GM18858 (cell line): Measurements from ENCODE around the gene KAT2B.
"Not testable (repeated sequence)": the region's sequence is repeated elsewhere in the genome, so short reads cannot be mapped to it uniquely, and the experiment has no call there.

Source experiments
- ATAC-seq: cut with Tn5 transposase; IDR thresholded peaks from one replicate; pipeline ENCODE4 v1.9.1; 2021; ENCODE audit not compliant: unreplicated experiment

KAT2B gene

DNA sequence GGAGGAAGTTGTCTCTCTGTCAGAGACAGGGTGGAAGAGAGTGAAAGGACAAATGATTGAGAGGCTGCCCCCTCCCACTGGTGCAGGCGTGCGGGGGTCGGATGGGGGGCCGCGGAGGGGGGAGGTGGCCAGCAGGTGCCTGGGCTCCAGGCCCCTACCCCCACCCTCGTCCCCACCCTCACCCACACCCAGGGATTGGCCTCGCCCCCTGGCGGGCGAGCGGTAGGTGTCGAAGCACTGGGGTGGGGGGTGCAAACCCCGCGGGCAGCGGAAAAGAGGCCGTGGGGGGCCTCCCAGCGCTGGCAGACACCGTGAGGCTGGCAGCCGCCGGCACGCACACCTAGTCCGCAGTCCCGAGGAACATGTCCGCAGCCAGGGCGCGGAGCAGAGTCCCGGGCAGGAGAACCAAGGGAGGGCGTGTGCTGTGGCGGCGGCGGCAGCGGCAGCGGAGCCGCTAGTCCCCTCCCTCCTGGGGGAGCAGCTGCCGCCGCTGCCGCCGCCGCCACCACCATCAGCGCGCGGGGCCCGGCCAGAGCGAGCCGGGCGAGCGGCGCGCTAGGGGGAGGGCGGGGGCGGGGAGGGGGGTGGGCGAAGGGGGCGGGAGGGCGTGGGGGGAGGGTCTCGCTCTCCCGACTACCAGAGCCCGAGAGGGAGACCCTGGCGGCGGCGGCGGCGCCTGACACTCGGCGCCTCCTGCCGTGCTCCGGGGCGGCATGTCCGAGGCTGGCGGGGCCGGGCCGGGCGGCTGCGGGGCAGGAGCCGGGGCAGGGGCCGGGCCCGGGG, at the start of gene KAT2B:
Gene KAT2B, plus strand, starts transcription at position 682 of the 783 bp plus-strand sequence. Its CDS starts 32 bp downstream, at position 714.
- peak; percentile 48 for ATAC-seq

DNA sequence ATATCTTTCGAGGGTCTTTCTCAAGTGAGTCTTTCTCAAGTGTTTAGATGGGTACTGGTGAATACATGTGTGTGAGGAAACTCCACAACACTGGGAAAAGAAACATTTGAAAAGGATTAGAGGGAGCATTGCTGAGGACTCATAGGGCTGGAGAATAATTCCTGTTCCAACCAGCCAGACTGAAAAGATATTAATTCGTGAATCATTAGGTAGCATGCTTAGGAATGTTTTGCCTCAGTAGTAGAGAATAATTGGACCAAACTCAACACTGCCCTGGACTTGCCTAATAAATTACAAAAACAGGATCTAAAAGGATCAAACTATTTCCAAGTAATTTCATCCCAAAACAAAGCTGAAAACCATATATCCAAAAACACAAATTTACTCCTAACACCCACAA, 45.5 kb upstream of the KAT2B start:
- ATAC-seq, result no peak

DNA sequence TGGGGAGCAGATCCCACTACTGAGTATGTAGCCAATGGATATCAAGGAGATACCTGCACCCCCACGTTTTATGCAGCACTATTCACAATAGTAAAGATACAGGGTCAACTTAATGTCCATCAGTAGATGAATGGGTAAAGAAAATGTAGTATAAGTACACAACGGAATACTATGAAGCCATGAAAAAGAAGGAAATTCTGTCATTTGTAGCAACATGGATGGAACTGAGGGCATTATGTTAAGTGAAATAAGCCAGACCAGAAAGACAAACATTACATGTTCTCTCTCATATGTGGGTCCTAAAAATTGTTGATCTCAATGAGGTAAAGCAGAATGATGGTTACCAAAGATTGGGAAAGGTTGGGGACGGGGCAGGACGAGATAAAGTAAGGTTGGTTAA, 42.7 kb upstream of the KAT2B start:
- ATAC-seq, result no peak

DNA sequence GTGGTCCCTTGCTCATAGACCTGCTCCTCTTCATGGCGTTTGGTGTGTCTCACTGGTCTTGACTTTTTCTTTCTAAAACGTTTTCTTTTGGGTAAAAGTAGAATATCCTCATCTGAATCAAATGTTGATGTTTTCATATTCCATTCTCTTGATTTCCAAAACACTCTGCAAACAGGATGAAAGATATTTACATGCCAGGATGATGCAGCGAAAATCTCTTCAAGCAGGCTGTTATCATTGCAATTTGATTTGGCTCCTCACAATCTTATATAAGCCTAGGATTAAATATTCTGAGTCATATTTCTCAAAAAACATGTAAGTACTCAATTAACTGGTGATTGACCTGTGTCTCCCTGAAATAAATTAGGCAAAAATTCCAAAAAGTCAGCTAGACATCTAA, 38.3 kb upstream of the KAT2B start:
- no peak for ATAC-seq

DNA sequence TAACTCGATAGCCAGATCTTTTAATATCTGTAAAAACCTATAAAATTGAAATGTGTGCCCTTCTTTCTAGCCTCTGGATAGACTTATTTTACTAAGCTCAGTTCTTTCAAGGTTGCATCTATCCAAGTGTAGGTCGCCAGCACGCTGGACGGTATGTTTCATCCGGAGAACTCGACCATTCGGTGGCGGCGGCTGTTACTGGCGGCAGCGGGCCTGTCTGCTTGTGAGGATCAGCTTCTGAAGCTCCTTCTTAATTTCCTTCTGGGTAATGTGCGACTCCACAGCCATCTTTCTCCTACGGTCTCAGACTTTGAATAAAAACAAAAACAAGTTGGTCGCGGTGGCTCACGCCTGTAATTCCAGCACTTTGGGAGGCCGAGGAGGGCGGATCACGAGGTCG, 32.3 kb upstream of the KAT2B start:
- ATAC-seq, result no peak

DNA sequence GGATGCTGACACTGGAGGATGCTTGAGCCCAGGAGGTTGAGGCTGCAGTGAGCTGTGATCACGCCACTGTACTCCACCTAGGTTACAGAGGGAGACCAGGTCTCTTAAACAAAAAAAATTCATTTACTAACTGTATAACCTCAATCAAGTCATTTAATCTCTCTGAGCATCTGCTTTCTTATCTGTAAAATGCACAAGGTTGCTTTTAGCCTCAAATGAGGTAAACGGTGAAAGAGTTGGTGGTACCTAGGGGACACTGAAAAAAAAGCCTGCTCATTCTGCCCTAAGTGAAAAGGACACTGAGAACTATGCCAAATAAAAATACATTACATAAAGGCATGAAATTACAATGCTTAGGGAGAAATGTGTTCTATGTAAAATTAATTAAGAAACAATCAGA, 31.6 kb upstream of the KAT2B start:
- ATAC-seq, result no peak

DNA sequence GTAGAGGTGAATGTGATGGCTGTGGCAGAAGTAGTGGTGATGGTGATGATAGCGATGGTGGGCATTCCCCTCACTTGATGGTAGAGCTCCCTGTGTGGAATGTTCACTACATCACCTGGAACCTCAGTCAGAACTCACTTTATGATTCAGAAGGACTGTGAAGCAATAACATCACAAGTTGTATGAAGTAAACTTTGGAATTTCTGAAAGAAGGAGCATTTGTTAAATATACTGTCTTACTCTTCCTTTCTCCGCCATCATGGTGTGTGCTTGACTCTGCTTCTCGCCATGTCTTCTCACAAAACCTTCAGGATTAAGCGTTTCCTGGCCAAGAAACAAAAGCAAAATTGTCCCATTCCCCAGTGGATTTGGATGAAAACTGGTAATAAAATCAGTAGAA, 28.1 kb upstream of the KAT2B start, which contains the start of gene PP2D1:
Gene PP2D1, minus strand, starts transcription at position 101 of the 400 bp plus-strand sequence. CDS start 192 bp downstream, outside the sequence.
- ATAC-seq, result no peak

DNA sequence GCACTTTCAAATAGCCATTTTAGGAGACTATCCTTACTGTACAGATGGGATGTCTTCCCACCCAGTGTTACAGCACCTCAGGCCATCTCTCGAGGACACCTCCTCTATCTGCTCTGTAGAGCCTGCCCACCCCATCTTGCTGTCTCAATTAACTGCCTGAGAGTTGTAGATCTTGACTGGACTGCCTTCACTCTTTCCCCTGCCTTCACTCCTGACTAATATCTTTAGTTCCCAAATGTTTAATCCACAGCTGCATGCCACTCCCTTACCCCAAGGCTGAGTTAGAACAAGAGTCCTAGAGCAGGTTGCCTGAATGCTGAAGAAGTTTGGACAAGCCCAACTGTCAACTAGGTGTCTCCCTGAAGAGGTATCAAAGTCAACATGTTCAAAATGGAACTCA, 26.9 kb upstream of the KAT2B start:
- no peak for ATAC-seq

DNA sequence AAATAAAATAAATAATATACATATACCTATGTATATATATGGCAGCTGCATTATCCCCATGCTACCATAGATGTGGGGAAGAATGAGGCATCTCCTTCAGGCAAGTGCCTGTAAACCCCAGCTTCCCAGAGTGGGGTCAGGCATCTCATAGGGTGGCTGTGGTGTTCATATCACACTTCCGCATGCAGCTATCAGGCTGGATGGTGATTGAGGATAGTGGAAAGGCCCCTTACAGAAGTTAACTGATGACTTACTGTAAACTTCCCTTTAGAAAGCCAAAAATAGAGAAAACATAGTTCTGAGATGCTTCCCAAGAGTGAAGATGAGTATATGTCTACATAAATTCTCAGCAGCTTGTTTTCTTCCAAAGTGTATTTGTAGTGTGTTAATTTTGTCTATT, 24.7 kb upstream of the KAT2B start:
- no peak for ATAC-seq

DNA sequence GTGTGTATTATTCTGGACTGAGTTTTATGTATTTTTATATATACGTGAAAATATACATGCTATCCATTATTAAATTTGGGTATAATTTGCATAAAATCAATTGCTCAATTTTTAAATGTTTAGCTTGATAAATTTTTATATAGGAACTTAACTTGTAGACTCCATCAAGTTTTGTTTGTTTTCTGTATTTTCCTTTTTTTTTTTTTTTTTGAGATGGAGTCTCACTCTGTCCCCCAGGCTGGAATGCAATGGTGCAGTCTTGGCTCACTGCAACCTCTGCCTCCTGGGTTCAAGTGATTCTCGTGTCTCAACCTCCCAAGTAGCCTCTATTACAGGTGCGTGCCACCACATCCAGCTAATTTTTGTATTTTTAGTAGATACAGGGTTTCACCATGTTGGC, 24.2 kb upstream of the KAT2B start:
- not testable (repeated sequence) for ATAC-seq

DNA sequence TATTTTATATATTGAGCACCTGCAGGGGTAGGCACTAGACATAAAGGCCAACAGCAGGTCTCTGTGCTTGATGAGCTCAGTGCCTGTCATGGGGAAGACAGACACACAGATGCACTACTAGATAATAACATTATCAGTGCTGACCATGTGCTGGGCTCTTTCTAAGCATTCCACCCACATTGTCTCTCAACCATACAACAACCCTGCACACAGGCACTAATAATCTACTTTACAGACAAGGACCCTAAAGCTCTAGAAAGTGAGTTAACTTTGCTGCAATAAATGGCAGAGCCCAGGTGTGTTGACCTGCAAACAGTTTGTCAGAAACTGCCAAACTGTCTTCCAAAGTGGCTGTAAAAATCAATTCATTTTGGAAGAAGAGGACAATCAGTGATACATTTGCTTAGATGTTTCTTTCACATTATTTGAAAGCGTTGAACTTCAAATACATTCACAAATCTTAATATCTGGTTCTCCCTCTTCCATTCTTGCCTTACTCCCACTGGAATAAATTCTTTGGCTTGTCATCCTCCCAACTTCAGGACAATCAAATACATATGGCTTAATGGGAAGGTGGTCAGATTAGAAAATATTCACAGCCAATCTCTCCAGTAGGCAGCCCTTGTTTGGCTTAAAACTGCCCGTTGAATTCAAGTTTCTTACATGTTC, 17.2 kb upstream of the KAT2B start:
- ATAC-seq, result no peak

DNA sequence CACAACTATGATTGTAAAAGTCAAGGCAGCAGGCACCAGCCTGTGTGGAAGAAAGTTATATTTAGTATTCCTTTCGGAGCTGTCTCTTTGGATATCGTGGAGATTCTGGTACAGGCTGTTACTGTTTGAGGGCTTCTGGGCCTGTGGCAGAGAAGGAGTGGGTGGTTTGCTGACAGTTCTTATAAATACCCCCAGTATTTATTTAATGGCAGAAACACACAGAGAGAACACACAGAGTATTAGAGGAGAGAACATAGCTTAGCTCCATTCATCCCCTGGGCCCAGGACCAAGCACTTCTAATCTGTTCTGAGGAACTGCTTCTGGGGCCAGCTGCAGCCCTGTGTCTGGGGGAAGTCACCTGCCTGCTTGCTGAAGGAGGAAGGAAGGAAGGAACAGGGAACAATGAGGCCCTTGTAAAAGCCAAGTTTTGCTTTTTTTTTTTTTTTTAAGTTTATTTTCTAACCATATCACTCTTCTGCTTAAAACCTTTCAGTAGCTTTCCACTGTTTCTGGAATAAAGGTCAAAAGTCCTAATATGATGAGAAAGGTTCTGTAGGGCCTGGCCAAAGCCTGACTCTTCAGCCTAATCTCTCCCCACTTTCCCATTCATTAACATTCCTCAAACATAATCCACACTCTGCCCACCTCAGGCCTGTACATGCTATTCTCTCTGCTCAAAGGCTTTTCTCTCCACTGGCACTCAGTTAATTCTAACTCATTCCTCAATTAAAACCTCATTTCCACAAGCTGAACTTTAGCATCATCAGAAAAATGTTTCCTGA, 16.4 kb upstream of the KAT2B start:
- no peak for ATAC-seq

DNA sequence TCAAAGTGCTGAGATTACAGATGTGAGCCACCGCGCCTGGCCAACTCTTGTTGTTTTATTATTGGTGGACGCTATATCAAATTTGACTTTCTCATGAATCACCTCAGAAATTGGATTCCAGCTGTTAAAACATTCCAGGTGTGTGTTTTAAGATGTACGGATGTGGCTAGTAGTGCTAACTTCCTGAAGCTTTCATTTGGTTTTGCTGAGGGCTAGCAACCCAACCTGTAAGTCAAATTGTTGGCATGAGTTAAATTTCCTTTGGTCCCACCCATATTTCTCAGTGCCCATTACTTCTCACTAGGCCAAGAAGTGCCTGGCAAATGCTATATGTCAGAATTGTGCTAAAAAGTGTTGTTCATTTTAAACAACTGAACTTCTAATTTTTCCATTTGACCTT, 13.1 kb upstream of the KAT2B start:
- no peak for ATAC-seq

DNA sequence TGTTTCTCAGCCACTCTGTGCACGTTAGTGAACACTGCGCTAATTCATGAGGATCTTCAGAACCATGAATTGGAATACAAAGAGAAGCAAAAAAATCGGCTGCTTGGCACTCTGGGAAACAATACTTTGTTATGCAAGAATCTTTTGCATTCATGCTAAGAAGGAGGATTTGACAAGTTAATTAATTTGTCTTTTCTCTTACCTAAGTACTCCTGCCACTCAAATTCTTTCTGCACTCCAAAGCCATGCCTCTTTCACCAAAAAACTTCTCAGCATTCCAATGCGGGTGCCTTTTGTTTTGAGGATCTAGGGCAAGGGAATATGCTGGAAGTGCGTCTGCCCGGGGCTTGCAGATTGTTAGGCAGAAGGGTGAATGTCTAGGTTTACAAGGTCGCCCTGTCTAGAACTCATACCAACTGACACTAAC, 11.3 kb upstream of the KAT2B start:
- no peak for ATAC-seq

DNA sequence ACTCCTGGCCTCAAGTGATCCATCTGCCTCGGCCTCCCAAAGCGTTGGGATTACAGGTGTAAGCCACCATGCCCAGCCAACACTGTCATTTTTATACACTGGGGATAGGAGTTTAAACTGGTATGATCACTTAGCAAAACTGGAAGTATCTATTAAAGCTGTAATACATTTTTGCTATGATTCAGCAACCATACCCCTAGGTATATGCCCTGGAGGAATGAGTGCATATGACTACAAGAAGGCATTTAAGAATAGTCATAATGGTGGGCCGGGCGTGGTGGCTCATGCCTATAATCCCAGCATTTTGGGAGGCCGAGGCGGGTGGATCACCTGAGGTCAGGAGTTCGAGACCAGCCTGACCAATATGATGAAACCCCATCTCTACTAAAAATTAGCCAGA, 8.3 kb upstream of the KAT2B start:
- ATAC-seq, result not testable (repeated sequence)

DNA sequence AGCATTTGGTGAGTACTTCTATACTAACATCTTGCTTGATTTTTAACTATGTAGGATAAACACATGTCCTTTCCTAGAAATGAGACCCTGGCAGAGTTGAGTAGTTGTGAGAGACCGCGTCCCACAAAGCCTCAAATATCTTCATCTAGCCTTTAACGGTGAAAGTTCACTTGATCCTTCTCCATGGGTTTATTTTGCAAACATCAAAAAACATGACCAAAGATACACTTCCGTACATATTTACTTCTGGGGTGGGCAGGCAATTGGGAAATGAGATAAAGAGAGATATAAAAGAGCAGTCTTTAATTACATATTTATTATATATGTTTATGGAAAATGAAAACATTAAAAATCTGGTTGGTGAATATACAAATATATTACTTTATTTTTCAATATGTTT, 5.2 kb upstream of the KAT2B start:
- ATAC-seq, result no peak

DNA sequence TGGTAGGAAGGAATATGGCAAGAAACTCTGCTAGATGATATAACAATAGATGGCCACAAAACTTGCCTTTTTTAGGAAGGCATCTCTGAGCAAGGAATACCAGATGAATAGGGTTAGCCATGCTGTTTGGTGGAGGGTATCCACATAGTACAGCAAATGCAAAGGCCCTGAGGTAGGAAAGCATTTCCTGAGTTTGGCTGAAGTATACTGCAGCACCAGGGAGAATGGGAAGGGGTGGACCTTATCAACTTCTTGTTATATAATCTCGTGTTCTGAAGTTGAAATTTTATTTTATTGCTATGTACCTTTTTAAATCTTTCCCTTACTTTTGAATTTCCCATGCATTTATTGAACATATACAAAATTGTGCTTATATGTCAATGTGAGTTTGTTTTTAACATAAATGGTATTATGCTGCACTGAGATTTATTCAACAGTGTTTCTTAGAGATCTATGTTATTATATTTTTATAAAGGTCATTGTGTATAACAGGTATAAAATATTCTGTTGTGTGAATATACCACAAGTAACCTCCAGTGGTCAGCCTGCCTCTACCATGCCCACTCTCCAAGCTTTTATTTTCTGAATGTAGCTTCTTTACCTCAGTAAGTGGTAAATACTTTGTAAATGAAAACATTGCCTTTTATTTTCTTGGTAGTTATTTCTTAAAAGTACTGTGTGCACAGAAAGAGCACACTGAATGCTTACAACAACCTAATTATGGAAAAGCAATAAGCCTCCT, 2.8 kb upstream of the KAT2B start:
- no peak for ATAC-seq

DNA sequence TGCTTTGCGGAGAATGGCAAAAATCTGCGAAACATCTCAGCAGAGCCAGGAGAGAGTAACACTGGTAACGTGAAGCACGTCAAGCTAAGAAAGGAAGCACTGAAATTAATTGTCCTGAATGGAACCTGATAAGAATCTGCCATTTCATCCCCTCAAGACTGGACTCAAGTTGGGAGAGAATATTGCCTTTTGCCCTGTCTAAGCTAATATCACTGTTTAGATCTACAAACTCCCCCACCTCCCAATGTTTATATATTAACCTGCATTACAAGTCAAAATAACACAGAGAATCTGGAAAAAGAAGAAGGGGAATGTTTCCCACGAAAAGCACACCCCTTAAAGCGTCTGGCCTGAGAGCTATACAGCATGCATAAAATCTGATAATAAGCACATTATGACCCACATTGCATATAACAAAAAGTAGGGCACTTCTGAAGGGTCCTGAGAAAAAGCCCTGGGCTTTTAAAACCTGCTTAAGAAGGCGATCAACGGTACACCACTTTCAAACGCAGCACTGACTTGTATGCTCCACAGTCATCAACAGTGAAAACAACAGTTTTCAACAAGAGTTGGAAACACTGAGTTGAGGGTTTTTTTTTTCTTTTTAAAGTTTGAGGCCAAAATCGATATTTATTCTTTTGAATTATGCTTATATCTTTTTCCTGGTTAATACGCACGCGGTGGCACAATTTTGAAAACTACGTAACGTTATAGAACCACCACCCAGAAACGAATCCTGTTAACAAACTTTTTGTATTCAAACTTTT, 1.4 kb upstream of the KAT2B start:
- no peak for ATAC-seq

DNA sequence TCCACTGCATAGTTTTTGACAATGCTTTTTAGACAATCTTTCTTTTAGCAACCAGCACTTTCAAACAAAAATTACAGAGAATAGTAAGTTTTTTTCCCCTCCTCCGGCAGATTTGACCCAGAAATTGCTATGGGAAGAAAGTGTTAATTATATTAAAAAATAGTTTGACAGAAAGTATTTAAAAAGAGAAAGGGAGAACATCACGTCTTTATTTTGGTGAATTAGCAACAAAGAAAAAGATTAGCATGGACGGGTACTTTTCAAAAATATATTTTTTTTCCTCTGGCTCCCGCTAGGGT, 831 bp upstream of the KAT2B start:
- ATAC-seq, result no peak

DNA sequence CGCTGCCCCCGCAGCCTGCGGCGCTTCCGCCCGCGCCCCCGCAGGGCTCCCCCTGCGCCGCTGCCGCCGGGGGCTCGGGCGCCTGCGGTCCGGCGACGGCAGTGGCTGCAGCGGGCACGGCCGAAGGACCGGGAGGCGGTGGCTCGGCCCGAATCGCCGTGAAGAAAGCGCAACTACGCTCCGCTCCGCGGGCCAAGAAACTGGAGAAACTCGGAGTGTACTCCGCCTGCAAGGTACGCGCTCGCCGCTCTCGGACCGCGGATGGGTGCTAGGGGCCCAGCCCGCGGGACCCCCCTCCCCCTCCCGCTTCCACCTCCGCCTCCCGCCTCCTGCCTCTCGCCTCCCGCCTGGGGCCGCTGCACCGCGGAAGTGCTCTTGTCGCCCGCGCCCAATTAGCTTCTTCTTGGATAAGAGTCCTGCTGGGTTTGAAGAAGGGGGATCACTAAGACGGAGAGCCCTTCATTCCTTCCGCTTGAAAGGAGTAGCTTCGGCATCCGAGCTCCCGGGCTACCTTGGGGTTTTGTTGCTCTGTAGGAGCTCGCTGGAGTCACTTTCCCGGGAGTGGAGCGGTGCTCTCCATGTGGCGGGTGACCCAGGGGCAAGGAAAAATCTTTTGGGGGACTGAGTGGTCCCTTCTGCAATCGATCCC, 426 bp downstream of the KAT2B start:
- peak; percentile 25 for ATAC-seq
